ENCODE results near the gene TIAM2. TPM values are rescaled to one million over a fixed set of nuclear protein-coding genes. Genes with fewer than 3 reads are reported as not detected.

The TIAM2 gene
- total and polyA plus RNA-seq, 10 of the 15 experiments (the other 5 are each of a cell fraction or from before 2014, with no cell fraction given), result 1.1 to 10.5 (median 2.3) TPM

DNA sequence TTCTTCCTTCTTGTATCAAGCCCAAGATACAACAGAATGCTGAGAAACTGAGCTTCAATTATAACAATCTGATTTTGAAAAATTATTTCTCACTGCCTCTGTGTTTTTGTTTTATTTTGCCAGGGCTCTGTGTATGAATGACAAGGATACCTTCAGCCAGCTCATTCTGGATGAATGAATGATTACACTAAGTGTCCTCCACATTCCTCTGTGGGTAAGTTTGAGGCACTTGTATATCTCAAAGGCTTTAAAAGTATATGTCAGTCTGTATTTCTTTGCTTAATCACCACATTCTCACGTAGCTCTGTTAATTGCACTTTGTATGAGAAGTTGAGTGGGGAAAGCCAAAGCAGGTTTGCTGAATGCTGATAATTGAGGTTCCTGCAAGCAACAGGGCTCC lies 95.1 kb downstream of the TIAM2 start (continued):
- TF ChIP-seq FOXM1 (IDR thresholded peaks at IDR 0.05; ENCODE audit: low read depth, low read length), result no peak

DNA sequence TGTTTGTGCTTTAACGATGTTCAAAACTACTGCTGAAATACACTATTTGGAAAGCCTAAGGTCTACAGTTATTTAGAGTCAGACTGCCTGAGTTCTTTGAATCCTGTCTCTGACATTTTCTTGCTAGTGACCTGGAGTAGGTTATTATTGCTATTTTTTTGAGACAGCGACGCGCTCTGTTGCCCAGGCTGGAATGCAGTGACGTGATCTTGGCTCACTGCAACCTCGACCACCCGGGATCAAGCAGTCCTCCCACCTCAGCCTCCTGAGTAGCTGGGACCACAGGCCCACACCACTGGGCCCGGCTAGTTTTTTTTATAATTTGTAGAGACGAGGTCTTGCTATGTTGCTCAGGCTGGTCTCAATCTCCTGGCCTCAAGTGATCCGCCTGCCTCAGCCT lies 96.6 kb downstream of the TIAM2 start:
- Histone ChIP-seq H3K4me3 (no peak overlapping the region), H3K36me3 (ENCODE audit: control insufficient read depth in 2 of 2, insufficient read depth in 2 of 2, low read length in 1 of 2) (no peaks in the 10 kb centered on the region), H2AFZ (ENCODE audit: control insufficient read depth, low read depth, low read length) (no peak overlapping the region), H3K79me2 (ENCODE audit: control insufficient read depth, insufficient read depth, low read length) (no peaks in the 10 kb centered on the region), H3K4me1 (ENCODE audit: control insufficient read depth, insufficient read depth, low read length) (no peaks in the 10 kb centered on the region), H3K4me2 (ENCODE audit: control insufficient read depth, insufficient read depth) (no peak overlapping the region), H3K9ac (ENCODE audit: control insufficient read depth, insufficient read depth, low read length) (no peak overlapping the region), H3K27me3 (replicated peaks in 1 of 2; ENCODE audit: control insufficient read depth in 2 of 2, insufficient read depth in 2 of 2, low read length in 1 of 2) (no peaks in the 10 kb centered on the region), H3K27ac (ENCODE audit: control insufficient read depth, insufficient read depth) (no peak overlapping the region), H3K9me3 (replicated peaks; ENCODE audit: control insufficient read depth, insufficient read depth, low read length) (no peaks in the 10 kb centered on the region), H4K20me1 (ENCODE audit: control insufficient read depth, insufficient read depth) (no peaks in the 10 kb centered on the region; the same call in 1 of the 2 replicates)
- TF ChIP-seq SREBF1 (IDR thresholded peaks at IDR 0.05; ENCODE audit: low read length) (no peak), HCFC1 (IDR thresholded peaks at IDR 0.05; ENCODE audit: low read length) (no peak), RAD21 (IDR thresholded peaks at IDR 0.05; ENCODE audit: insufficient read depth, low read depth, low read length) (no peak), NR2F1 (conservative IDR thresholded peaks at IDR 0.05) (no peak), ZNF207 (IDR thresholded peaks at IDR 0.05; ENCODE audit: borderline replicate concordance) (no peak), NBN (IDR thresholded peaks at IDR 0.05) (no peak)
- TF ChIP-seq, protein P1, sequence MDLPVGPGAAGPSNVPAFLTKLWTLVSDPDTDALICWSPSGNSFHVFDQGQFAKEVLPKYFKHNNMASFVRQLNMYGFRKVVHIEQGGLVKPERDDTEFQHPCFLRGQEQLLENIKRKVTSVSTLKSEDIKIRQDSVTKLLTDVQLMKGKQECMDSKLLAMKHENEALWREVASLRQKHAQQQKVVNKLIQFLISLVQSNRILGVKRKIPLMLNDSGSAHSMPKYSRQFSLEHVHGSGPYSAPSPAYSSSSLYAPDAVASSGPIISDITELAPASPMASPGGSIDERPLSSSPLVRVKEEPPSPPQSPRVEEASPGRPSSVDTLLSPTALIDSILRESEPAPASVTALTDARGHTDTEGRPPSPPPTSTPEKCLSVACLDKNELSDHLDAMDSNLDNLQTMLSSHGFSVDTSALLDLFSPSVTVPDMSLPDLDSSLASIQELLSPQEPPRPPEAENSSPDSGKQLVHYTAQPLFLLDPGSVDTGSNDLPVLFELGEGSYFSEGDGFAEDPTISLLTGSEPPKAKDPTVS (IDR thresholded peaks at IDR 0.05; ENCODE audit: low read depth, low read length), result no peak
- TF ChIP-seq, protein P2, sequence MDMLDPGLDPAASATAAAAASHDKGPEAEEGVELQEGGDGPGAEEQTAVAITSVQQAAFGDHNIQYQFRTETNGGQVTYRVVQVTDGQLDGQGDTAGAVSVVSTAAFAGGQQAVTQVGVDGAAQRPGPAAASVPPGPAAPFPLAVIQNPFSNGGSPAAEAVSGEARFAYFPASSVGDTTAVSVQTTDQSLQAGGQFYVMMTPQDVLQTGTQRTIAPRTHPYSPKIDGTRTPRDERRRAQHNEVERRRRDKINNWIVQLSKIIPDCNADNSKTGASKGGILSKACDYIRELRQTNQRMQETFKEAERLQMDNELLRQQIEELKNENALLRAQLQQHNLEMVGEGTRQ (IDR thresholded peaks at IDR 0.05; ENCODE audit: borderline replicate concordance, low read depth, low read length), result no peak
- ATAC-seq (no peak), DNase-seq (ENCODE audit: low read depth, low spot score) (no peak), FAIRE-seq (no peak)
- in situ Hi-C loops (cut with MboI), result no loop called here
- ChIA-PET SMC1A (ENCODE audit: uncharacterized antibody, unreplicated experiment) (interaction anchor here (0.7 to 1.8 kb wide), 2 partner anchors 14 to 976 kb away, joined by 3 to 4 read pairs; no protein-coding TSS in a partner anchor), RAD21 (ENCODE audit: unreplicated experiment) (no interaction called here), CTCF (interaction anchor here (3.0 kb wide), 1 partner anchor 11 kb away, joined by 17 read pairs; no protein-coding TSS in a partner anchor), POLR2A (interaction anchor here (0.7 kb wide), 1 partner anchor 200 kb away, joined by 3 read pairs; no protein-coding TSS in a partner anchor)
- no TSS peak for BruUV-seq (replicated peaks)
- intact Hi-C loops (cut with micrococcal nuclease; ENCODE audit: unreplicated experiment), result no loop called here
- 80% methylated on average over 10 of the region's 10 CpGs for WGBS (ENCODE audit: insufficient coverage, insufficient replicate concordance, low lambda C conversion rate, missing lambda C conversion rate)

Measured in GM12878 (cell line).